Thoracic aorta (tissue), 2 donors: Measurements from ENCODE around the gene PYROXD2. TPM values are rescaled to one million over a fixed set of nuclear protein-coding genes. Genes with fewer than 3 reads are reported as not detected.
"Not testable (repeated sequence)": the region's sequence is repeated elsewhere in the genome, so short reads cannot be mapped to it uniquely, and the experiment has no call there.

Experiments used
- ATAC-seq: fragments of 150-250 bp; one replicate; pipeline ENCODE4 v1.8.0; 2017; ENCODE audit warnings: low read depth; ENCODE audit not compliant: insufficient number of reproducible peaks, low FRiP score
- DNase-seq: peaks from one replicate; pipeline ENCODE4 v3.0.0-alpha.2; 2020; ENCODE audit warnings: low spot score
- H3K27ac ChIP-seq, 2 donors: fragments of 200-600 bp; sonication (generic); 1 replicate in 1 of 2; 2 replicates in 1 of 2; pipeline ENCODE4 v1.5.1; 2016; ENCODE audit warnings: mild to moderate bottlenecking in 2 of 2, moderate library complexity in 2 of 2
- H3K27me3 ChIP-seq: fragments of 200-600 bp; sonication (generic); replicated peaks from 2 replicates; pipeline ENCODE4 v1.6.0; 2016; ENCODE audit warnings: mild to moderate bottlenecking; ENCODE audit not compliant: insufficient read depth
- H3K36me3 ChIP-seq: fragments of 200-600 bp; sonication (generic); one replicate; pipeline ENCODE4 v1.5.1; 2016
- H3K4me1 ChIP-seq, 2 donors: fragments of 200-600 bp; sonication (generic); 1 replicate in 1 of 2; 2 replicates in 1 of 2; pipeline versions ENCODE4 v1.5.1 to v1.6.0; 2016; ENCODE audit warnings: low read depth in 2 of 2, mild to moderate bottlenecking in 1 of 2; ENCODE audit not compliant: control insufficient read depth in 1 of 2
- H3K4me3 ChIP-seq: fragments of 200-600 bp; sonication (generic); 2 replicates; pipeline ENCODE4 v1.5.1; 2016; ENCODE audit warnings: mild to moderate bottlenecking
- H3K9me3 ChIP-seq: fragments of 200-600 bp; sonication (generic); 2 replicates; pipeline ENCODE4 v1.5.1; 2016
- CTCF ChIP-seq: fragments of 200-600 bp; sonication (generic); IDR thresholded peaks from one replicate; pipeline ENCODE4 v1.5.1; 2019; ENCODE audit warnings: antibody characterized with exemption
- total RNA-seq, 2 donors: library from RNA; depleted of rRNA; stranded (reverse); fragments of >200 nt; gene quantifications; one replicate each; pipeline versions ENCODE4 v1.1.0 to v1.2.3, GENCODE V29; 2016

The PYROXD2 gene
- total RNA-seq, 2 donors from 2014 or later: 6.3 to 9.3 TPM

GRCh38 chr10:98349508-98349922 lies 65.5 kb downstream of the PYROXD2 start:
- H3K4me1 ChIP-seq: peaks cover 4 to 12% of the 10 kb centered on the region in 2 donors
- TF ChIP-seq CTCF: no peak
- peak; percentile 65 for ATAC-seq
- DNase-seq: no peak
- H3K27ac ChIP-seq: peak overlapping the region in 1 of 2 donors; percentile 5
- H3K36me3 ChIP-seq: no peaks in the 10 kb centered on the region
- H3K27me3 ChIP-seq: no peaks in the 10 kb centered on the region
- H3K4me3 ChIP-seq: peak overlapping the region; percentile 53
- H3K9me3 ChIP-seq: peaks cover 10% of the 10 kb centered on the region

- Histone ChIP-seq H3K27ac (no peak overlapping the region), H3K27me3 (no peaks in the 10 kb centered on the region), H3K9me3 (peaks cover 10% of the 10 kb centered on the region), H3K36me3 (no peaks in the 10 kb centered on the region), H3K4me3 (no peak overlapping the region), H3K4me1 (peaks cover 4 to 12% of the 10 kb centered on the region in 2 donors)
- DNase-seq: no peak
- ATAC-seq: no peak
- no peak for TF ChIP-seq CTCF
Measured at GRCh38 chr10:98346847-98347246, 68.1 kb downstream of the PYROXD2 start.

GRCh38 chr10:98344589-98345038 lies 70.4 kb downstream of the PYROXD2 start:
- no peak for ATAC-seq
- no peak for TF ChIP-seq CTCF
- no peak overlapping the region for H3K4me3 ChIP-seq
- no peaks in the 10 kb centered on the region for H3K36me3 ChIP-seq
- no peak overlapping the region for H3K27ac ChIP-seq
- no peaks in the 10 kb centered on the region for H3K27me3 ChIP-seq
- peak; percentile 15 for DNase-seq
- H3K9me3 ChIP-seq: peaks cover 10% of the 10 kb centered on the region
- H3K4me1 ChIP-seq: peaks cover 14 to 15% of the 10 kb centered on the region in 2 donors

GRCh38 chr10:98341701-98342100 lies 73.3 kb downstream of the PYROXD2 start:
- H3K27me3 ChIP-seq, H3K9me3 ChIP-seq, ATAC-seq, DNase-seq, H3K27ac ChIP-seq, H3K4me3 ChIP-seq, H3K36me3 ChIP-seq: not testable (repeated sequence)
- peaks cover 9 to 10% of the 10 kb centered on the region in 2 donors for H3K4me1 ChIP-seq

GRCh38 chr10:98340940-98341310 lies 74.1 kb downstream of the PYROXD2 start:
- Histone ChIP-seq H3K9me3 (no peaks in the 10 kb centered on the region), H3K27ac (no peak overlapping the region), H3K4me1 (peaks cover 9 to 10% of the 10 kb centered on the region in 2 donors), H3K36me3 (no peaks in the 10 kb centered on the region), H3K4me3 (no peak overlapping the region), H3K27me3 (no peaks in the 10 kb centered on the region)
- ATAC-seq (no peak), DNase-seq (no peak)
- no peak for TF ChIP-seq CTCF
